Measurements from ENCODE around the gene KLK11. TPM values are rescaled to one million over a fixed set of nuclear protein-coding genes. Genes with fewer than 3 reads are reported as not detected.

Gene KLK11, protein sequence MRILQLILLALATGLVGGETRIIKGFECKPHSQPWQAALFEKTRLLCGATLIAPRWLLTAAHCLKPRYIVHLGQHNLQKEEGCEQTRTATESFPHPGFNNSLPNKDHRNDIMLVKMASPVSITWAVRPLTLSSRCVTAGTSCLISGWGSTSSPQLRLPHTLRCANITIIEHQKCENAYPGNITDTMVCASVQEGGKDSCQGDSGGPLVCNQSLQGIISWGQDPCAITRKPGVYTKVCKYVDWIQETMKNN
- polyA plus RNA-seq (ENCODE audit: insufficient read depth in 1 of 5, insufficient read length in 5 of 5, low replicate concordance in 1 of 5), result 1 to 10 TPM; 2.1 to 5.0 (median 3.6) TPM
- long read RNA-seq, donor 1, partial matches to known transcripts, result 0 of 2 reads
- long read RNA-seq, donor 1, other reads (novel, unspliced or antisense), result 0 of 2 reads
- long read RNA-seq, donor 2, partial matches to known transcripts, result 0 of 1 reads
- long read RNA-seq, donor 2, other reads (novel, unspliced or antisense), result 0 of 1 reads
- long read RNA-seq, donor 3, partial matches to known transcripts, result 0 of 3 reads
- long read RNA-seq, donor 3, other reads (novel, unspliced or antisense), result 0 of 3 reads
- long read RNA-seq, donor 4, result 0 reads
- long read RNA-seq, donor 5, partial matches to known transcripts, result 0 of 2 reads
- long read RNA-seq, donor 5, other reads (novel, unspliced or antisense), result 0 of 2 reads
- long read RNA-seq, donor 6, result 0 reads
- long read RNA-seq, donor 7, result 0 reads
- long read RNA-seq, donor 8, result 0 reads

DNA sequence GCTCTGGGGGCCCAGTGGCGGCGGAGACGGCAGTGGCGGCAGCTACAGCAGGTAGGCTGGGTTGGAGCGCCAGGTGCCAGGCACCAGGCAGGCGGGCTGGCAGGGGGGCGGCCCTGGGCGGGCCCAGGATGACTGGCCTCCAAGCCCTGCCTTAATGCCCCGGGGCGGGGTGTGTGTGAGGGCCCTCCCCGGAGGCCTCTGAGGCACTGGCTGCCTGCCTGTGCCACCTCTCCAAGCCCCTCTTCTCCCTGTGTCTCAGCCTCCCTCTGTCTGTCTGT, at the start of gene KLK11:
TSS of gene KLK11 (minus strand) at position 63 of the 278 bp plus-strand sequence. CDS start 985 bp downstream, outside the sequence.
- no peak for DNase-seq

DNA sequence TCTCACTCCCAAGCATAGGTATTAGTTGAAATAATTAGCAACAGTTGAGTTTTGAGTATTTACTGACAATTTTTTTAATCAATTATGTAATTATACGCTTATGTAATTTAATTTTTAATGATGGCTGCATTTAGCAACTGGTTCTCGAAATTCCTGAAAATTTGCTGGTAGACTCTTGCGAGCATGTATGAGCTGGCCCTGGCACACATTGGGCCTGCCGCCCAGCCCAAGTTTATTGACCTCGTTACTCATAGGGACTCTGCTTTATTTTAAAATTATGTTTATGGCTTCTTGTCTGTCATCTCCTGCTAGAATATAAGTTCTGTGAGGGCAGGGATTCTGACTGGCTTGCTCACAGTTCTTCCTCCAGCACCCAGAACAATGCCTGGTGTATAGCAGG, 49.6 kb upstream of the KLK11 start:
- DNase-seq, result no peak

DNA sequence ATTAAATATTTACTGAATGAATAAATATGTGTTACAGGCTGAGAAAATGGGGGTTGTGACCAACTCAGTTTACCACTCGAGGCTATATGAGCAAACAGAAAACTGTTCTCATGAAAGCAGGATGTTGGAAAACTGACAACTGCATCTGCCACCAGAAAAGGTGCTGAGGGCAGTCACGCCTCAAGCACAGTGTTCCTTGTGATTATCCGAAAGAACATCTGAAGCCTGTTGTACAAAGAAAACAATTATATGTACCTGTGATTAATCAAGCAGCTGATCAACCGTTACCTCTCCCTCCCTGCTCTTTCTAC, 44.6 kb upstream of the KLK11 start:
- no peak for DNase-seq

DNA sequence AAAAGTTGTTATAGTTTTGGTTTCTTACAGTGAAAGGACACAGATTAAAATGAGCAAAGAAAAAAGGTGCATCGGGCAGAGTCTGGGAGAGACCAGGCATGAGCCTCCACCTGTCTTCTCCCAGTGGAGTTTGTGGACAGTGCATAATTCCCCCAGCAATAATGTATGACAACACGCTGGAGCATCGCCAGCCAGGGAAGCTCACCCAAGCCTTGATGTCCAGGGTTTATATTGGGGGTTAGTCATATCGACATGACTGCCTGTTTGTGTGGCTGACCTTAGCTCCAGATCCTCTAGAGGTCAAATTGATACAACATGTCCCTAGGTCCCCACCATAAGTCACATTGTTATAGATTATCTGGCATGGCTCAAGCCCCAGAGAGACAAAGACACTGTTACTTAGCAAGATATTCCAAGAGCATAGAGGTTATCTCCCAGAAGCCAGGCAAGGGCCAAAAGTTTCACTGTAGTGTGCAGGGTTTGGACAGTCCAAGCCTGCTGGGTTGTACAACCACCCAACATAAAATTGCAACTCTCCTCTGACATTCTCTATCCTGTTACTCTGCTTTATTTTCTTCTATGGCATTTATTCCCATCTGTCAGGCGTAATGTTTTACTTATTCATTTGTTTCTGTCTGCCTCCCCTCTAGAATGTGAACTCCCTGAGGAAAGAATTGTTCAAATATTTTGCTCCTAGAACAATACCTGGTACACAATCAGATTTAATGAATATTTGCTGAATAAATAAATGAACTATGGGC, 44.1 kb upstream of the KLK11 start:
- no peak for DNase-seq

DNA sequence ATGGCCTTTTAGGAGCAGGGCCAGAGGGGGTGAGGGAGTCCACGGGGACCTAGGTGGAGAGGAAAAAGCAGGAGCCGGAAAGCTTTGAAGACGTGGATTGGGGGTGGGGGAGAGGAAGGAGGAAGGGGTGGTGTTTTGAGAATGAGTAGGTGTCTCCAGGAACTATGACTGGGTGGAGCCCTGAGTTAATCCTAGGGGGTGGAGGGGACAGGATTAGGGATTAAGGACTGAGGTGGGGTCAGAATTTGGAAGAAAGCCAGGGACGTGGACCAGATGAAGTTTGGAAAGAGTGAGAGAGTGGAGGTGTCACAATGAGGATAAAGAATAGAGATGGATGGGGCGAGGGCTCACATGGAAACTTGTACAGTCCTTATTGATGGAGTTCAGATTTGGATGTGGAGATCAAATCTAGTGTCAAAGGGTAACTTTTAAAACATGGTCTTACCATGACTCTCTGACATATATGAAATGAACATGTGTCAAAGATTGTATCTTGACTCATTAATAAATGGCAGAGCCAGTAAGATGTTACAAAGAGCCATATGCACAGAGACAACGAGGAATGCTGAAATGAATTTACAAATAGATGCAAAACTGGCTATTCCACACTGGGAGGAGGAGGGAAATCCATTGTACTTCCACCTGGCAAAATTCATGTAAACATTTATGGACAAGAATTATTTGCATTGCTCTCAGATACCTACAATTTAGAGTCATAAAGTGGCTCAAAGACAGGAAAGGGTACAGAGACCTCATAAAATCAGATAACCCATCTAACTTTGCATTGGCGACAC, 40.2 kb upstream of the KLK11 start:
- no peak for DNase-seq

DNA sequence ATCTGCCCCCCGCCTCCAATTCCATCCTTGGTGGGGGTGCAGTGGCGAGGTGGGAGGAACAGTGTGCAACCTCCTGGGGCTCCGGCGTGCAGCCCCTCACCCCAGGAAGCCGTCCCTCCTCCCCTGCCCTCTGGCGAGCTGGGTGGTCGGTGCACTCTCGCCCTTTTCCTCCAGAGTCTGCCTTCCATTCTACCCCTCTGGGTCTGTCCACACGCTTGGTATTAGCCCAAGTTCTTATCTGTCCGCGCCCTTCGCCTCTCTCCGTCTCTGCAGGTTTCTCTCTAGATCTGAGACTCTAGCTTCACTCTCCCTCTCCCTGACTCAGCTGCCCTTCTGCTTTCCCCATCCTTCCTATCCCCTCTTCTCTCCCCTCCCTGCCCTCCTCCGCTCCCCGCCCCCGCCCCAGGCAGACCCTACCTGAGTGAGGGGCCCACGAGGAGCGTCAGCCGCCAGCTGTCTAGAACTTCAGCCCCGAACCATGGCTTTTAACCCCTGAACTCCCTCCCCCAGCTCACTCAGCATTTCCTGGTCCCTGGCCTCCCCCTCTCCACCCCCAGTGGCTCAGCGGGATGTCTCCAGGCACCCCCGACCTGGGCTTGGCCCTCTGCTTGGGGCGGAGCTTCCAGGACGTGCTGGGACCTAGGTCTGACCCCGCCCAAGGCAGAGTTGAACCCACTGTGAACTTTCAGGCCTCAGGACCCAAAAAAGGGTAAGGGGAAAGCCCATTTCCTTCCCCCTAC, 39.0 kb upstream of the KLK11 start:
- DNase-seq, result no peak

DNA sequence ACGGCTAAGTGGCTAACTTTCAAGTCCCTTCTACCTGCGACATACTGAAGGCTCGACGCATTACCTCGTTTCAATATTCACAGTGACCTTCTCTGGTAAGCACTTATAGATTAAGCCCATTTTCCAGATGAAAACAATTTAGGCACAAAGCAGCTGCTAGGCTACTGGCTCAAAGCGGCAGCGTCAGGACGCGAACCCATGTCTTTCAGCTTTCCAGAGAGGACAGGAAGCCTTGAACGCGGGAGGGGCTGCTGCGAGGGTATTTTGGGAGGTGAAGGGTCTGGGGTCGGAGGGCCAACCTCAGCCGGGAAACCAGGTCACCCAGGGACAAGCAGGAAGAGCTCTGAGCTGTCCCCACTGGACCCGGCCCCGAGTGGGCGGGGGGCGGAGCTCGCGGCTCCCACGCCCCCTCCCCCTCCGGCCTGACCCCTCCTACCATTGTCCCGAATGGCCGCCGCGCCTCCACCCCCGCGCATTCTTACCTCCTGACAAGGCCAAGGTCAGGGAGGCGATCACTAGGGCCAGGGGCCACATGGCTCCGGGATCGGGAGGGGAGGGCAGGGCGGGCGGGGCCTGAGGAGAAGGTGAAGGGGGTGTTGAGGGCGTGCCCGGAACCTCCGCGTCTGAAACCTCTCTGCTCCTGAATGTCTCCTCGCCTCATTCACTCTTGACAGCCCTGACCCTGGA, 38.3 kb upstream of the KLK11 start, which contains the start of gene KLK13:
TSS of gene KLK13 (minus strand) at position 559 of the 687 bp plus-strand sequence. CDS start at position 534, 25 bp downstream.
- no peak for DNase-seq

DNA sequence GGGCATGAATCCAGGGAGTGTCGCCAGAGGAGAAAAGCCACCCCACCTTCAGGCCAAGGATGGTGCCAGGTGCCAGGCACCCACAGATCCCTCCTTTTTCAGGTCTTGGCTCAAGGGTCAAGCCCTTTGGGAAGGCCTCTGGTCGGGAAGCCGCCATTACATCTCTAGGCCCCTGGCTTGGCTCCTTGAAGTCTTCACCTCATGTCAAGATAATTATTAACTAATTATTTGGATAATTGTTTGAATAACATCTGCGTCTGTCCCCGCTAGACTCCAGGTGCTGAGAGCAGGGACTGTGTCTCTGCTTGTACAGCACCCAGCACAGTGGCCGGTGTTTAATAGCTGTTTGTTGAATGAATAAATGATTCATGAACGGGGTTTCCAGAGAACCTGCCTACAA, 37.2 kb upstream of the KLK11 start:
- no peak for DNase-seq

DNA sequence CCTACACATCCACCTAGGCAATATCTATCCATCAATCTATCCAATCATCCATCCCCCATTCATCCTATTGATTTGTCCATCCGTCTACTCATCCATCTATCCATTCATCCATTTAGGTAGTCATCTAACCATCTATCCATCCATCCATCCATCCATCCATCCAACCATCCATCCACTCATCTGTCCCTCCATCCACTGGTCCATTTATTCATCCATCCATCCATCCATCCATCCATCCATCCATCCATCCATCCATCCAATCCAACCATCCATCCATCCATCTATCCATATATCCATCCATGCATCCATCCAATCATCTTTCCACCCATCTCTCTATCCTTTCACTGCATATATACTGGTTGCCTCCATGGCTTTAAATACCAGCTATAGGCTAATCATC, 34.6 kb upstream of the KLK11 start:
- no peak for DNase-seq

DNA sequence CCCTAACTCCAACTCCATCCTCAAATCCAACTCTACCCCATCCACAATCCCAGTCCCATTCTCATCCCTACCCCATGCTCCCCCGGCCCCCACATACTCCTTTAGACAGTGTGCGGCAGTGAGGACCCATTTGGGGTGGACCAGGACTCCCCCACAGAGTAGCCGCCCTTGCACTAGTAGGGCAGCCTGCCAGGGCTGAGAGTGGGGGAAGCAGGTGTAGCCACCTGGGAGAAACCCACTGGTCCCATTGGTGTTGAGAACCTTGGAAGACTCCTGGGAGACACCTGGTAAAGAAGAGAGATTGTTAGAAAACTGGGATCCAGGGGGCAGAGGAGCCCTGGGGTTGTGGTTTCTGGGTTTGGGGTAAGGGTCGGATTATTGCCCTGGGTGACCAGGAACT, 33.9 kb upstream of the KLK11 start:
- no peak for DNase-seq

DNA sequence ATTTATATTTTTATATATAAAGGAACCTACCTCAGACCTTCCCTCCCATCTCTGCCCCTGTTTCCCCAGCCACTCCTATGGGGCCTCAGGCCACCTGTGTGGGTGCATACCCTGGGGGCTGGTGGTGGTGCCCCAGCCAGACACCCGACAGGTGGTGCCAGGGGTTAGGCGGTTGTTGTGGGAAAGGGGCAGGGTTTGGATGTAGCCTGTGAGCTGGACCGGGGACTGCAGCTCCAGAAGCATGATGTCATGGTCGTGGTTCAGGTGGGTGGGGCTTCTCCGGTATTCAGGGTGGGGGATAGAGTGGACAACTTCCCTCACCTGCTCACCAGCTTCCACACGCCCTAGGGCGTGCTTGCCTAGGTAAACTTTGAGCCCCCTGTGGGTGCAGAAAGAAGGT, 33.3 kb upstream of the KLK11 start:
- no peak for DNase-seq

DNA sequence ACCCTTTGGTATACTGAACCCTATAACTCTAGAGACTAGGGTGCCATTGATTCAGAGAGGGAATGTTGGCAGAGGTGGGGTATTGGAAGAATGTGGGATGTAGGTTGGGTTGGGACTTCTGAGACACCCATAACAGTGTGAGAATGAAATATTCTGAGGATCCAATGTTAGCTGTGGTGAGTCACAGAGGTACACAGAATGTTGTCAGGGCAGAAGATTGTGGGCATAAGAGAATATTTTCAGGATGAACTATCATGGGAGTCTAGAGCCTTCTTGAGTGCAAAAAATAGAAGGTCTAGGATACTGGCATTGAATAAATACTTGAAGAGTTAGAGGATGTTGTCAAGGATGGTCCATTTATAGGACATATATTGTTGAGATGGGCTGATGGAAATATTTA, 29.4 kb upstream of the KLK11 start:
- no peak for DNase-seq

DNA sequence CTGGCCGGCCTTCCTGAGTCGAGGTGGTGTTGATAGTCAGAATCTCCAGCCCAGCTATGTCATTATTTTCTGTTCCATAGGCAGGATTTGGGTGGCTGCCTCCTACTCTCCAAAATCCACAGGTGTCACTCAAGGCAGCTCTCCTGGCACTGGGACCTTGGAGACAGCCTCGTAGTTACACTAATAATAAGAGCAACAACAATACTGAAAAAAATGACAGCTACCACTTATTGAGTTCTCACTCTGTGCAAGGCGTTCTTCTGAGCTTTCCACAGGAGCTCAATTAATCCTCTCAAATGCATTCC, 20.6 kb upstream of the KLK11 start:
- DNase-seq, result no peak

DNA sequence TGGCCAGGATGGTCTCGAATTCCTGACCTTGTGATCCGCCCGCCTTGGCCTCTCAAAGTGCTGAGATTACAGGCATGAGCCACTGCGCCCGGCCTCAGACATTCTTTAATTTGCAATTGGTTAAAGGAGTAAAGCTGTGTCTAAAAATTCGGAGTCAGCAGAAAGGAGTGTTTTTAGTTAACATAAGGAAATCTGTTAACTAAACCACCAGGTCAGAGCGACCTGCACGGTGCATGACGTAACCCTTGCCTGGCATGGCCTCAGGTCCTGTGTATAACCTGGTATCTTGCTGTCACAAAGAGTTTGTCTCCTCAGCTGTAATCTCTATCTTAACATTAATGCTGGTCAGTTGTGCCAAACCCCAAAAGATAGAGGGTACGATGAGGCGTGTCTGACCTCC, 17.9 kb upstream of the KLK11 start:
- DNase-seq, result no peak

DNA sequence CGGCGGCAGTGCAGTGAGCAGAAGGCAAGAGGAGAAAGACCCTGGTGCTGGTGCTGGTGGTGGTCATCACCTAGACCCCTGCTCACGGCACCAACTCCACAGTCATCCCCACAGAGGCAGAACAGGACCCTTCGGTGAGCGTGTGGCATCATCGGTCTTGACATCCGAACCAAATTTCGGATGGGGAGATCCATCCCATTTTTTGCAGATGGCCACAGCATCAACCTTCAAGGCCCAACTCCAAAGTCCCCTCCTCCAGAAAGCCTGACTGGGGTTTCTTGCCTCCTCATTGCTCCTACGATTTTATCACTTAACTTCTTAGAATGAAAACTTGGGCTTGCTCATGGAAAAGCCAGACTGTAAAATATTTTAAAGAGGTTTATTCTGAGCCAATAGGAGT, 17.1 kb upstream of the KLK11 start:
- no peak for DNase-seq

DNA sequence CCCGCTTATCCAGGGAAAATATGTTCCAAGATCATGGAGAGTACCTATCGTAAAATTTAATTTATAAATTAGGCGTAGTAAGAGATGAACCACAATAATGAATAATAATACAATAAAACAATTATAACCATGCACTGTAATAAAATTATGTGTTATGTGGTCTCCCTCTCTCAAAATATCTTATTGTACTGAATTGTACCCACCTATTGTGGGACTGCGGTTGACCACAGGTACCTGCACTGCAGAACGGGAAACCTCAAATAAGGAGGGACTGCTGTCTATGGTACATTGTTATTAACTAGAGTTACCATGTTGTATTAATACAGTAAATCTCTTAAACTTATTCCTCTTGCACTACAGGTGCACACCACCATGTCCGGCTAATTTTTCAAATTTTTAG, 13.7 kb upstream of the KLK11 start:
- DNase-seq, result no peak

DNA sequence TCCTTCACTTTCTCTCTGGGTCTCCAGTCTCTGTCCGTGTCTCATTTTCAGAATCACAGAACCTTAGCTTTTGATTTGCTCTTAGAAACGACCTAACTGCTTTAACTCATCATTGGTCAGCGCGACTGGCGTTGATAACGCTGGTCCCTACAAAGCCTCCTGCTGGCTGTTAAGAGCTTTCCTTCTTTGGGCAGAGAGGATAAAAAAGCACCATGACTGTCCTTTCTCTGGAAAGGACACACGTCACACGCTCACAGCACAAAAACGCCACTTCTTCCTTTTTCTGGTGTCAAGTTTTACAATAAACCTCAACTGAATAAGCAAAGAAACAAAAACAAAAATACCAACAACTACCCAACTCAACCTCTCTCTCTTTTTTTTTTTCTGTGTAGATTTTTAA, 10.1 kb upstream of the KLK11 start:
- no peak for DNase-seq

DNA sequence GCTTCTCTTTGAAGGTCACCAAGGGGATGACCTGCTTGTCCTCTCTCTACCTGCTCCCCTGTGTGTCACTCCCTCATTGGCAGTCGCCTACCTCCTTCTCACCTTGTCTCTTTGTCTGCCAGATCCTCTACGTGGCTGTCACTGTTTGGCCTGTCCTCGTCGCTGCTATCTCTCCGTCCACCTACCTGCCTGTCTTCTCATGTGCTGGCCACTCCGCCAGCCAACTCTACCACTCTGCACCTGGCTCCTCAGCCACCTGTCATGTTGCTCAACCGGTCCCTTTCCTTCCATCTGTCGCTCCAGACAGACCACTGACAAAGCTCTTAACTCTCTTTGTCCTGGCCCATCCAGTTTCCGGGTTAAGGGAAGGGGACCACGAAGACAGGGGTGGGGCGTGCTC, 8.3 kb upstream of the KLK11 start, which contains the start of gene KLK12:
TSS of gene KLK12 (minus strand) at position 299 of the 400 bp plus-strand sequence. CDS start 381 bp downstream, outside the sequence.
- no peak for DNase-seq

DNA sequence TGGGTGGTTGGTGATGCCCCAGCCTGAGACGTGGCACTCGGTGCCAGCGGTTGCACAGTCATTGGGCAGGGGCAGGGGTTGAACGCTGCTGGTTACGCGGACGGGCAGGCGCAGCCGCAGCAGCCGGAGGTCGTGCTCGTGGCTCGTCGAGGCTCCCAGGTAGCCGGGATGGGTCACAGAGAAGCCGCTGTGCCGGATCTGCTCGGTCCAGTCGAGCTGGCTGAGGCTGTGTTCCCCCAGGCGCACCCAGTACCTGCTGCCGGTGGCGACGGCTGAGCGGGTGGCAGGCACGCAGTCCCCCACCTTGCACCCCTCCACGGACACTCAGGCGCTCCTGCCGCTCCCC, 5.4 kb upstream of the KLK11 start:
- no peak for DNase-seq

DNA sequence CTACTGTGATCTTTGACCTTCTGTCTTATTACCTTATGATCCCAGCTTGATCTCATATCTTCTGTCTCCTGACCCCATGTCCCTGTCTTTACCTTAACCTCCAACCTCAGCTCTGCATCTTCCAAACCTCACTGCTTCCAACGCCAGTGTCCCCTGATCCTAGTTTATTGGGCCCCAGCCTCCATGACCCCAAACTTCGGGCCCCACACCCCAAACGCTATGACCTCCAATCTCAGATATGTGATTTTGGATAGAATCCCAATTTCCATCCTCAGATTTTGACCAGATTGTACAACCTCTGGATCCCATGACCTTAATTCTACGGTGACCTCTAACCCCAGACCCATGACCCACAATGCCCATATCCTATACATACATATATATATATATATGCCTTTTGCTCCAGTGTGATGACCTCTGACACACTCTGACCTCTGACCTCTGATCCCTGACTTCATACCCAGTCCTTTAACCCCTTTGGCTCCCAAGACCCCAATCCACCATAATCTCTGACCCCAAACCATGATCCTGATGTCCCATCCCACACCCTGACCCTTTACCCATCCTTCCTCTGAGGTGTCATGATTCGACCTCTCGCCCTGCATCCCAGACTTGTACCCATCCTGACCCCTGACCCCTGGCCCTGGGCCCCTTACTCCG, 4.9 kb upstream of the KLK11 start:
- DNase-seq, result no peak
